Measurements from ENCODE around the gene ISCU. TPM values are rescaled to one million over a fixed set of nuclear protein-coding genes. Genes with fewer than 3 reads are reported as not detected.

Gene ISCU
- polyA plus RNA-seq, 2 donors, result 38.7 to 87.2 TPM

DNA sequence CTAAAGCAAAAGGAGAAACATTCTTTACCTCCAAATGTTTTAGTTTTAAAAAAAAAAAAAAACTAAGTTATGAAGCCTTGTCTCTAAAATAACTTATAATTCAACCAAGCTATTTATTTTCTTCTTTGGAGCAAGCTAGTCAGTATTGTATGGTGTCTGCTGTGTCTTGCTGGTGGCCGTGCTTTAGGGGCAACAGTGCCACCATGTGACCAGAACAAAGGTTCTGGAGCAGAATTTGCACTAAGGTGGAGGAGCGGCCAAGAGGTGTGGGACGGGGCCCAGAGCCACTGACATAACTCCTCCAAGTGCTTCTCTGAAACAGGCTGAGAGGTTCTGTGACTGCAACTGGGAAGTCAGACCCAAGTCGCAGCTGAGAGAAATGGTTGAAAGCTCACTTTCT is 42.8 kb upstream of the ISCU start:
- peaks cover 15 to 44% of the 10 kb centered on the region in 2 donors for H3K36me3 ChIP-seq (ENCODE audit: control insufficient read depth in 2 of 2, insufficient read depth in 2 of 2, low read length in 1 of 2)
- H3K27me3 ChIP-seq (ENCODE audit: control insufficient read depth in 1 of 2, insufficient read depth in 2 of 2, low read length in 2 of 2), result no peaks in the 10 kb centered on the region
- no peaks in the 10 kb centered on the region for H3K9me3 ChIP-seq (ENCODE audit: control insufficient read depth in 2 of 2, insufficient read depth in 1 of 2, low read depth in 1 of 2, low read length in 1 of 2)
- no peak overlapping the region for H3K4me3 ChIP-seq (ENCODE audit: low read depth in 1 of 2, low read length in 2 of 2)
- no peak overlapping the region for H3K27ac ChIP-seq (ENCODE audit: low read depth in 2 of 2, low read length in 1 of 2)
- H3K4me1 ChIP-seq (ENCODE audit: control insufficient read depth in 2 of 2, insufficient read depth in 2 of 2, low read length in 1 of 2), result peaks cover 6 to 13% of the 10 kb centered on the region in 2 donors
- 68 to 69% methylated on average over 4 of the region's 4 CpGs for WGBS, 2 donors

GRCh38 chr12:108523365-108523764 is 39.0 kb upstream of the ISCU start:
- Histone ChIP-seq H3K27ac (ENCODE audit: low read depth in 2 of 2, low read length in 1 of 2) (no peak overlapping the region), H3K9me3 (ENCODE audit: control insufficient read depth in 2 of 2, insufficient read depth in 1 of 2, low read depth in 1 of 2, low read length in 1 of 2) (no peaks in the 10 kb centered on the region), H3K4me1 (ENCODE audit: control insufficient read depth in 2 of 2, insufficient read depth in 2 of 2, low read length in 1 of 2) (no peaks in the 10 kb centered on the region), H3K36me3 (ENCODE audit: control insufficient read depth in 2 of 2, insufficient read depth in 2 of 2, low read length in 1 of 2) (peaks cover 26 to 64% of the 10 kb centered on the region in 2 donors), H3K27me3 (ENCODE audit: control insufficient read depth in 1 of 2, insufficient read depth in 2 of 2, low read length in 2 of 2) (no peaks in the 10 kb centered on the region), H3K4me3 (ENCODE audit: low read depth in 1 of 2, low read length in 2 of 2) (no peak overlapping the region)
- 86 to 87% methylated on average over 14 of the region's 14 CpGs for WGBS, 2 donors

GRCh38 chr12:108525681-108526080 is 36.7 kb upstream of the ISCU start:
- 79 to 81% methylated on average over 5 of the region's 5 CpGs for WGBS, 2 donors
- Histone ChIP-seq H3K27me3 (ENCODE audit: control insufficient read depth in 1 of 2, insufficient read depth in 2 of 2, low read length in 2 of 2) (no peaks in the 10 kb centered on the region), H3K27ac (ENCODE audit: low read depth in 2 of 2, low read length in 1 of 2) (peak overlapping the region in 1 of 2 donors; percentile 13), H3K4me3 (ENCODE audit: low read depth in 1 of 2, low read length in 2 of 2) (no peak overlapping the region), H3K9me3 (ENCODE audit: control insufficient read depth in 2 of 2, insufficient read depth in 1 of 2, low read depth in 1 of 2, low read length in 1 of 2) (no peaks in the 10 kb centered on the region), H3K36me3 (ENCODE audit: control insufficient read depth in 2 of 2, insufficient read depth in 2 of 2, low read length in 1 of 2) (peaks cover 26 to 60% of the 10 kb centered on the region in 2 donors), H3K4me1 (ENCODE audit: control insufficient read depth in 2 of 2, insufficient read depth in 2 of 2, low read length in 1 of 2) (no peaks in the 10 kb centered on the region)

- H3K4me1 ChIP-seq (ENCODE audit: control insufficient read depth in 2 of 2, insufficient read depth in 2 of 2, low read length in 1 of 2), result no peaks in the 10 kb centered on the region
- no peak overlapping the region for H3K27ac ChIP-seq (ENCODE audit: low read depth in 2 of 2, low read length in 1 of 2)
- no peaks in the 10 kb centered on the region for H3K9me3 ChIP-seq (ENCODE audit: control insufficient read depth in 2 of 2, insufficient read depth in 1 of 2, low read depth in 1 of 2, low read length in 1 of 2)
- peaks cover 28 to 57% of the 10 kb centered on the region in 2 donors for H3K36me3 ChIP-seq (ENCODE audit: control insufficient read depth in 2 of 2, insufficient read depth in 2 of 2, low read length in 1 of 2)
- no peak overlapping the region for H3K4me3 ChIP-seq (ENCODE audit: low read depth in 1 of 2, low read length in 2 of 2)
- 72 to 81% methylated on average over 10 of the region's 10 CpGs for WGBS, 2 donors
- H3K27me3 ChIP-seq (ENCODE audit: control insufficient read depth in 1 of 2, insufficient read depth in 2 of 2, low read length in 2 of 2), result no peaks in the 10 kb centered on the region
Measured at GRCh38 chr12:108526482-108527165, 35.8 kb upstream of the ISCU start.

DNA sequence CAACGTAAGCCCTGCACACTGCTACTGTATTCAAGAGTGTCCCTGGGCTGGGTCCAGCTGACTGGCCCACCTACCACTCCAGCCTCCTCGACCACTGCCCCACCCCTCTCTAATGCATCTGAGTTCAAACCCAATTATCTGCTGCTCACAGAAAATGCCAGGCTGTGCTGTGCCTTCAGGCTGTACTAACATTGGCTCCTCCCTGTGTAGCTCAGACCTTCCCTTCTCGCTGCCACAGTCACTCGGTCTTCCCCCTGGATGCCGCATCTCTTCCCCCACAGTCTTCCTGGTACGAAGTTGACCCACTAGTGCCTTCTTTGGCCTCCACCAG is 35.3 kb upstream of the ISCU start:
- WGBS, 2 donors, result 87 to 89% methylated on average over 6 of the region's 6 CpGs
- H3K27me3 ChIP-seq (ENCODE audit: control insufficient read depth in 1 of 2, insufficient read depth in 2 of 2, low read length in 2 of 2), result no peaks in the 10 kb centered on the region
- H3K27ac ChIP-seq (ENCODE audit: low read depth in 2 of 2, low read length in 1 of 2), result no peak overlapping the region
- H3K36me3 ChIP-seq (ENCODE audit: control insufficient read depth in 2 of 2, insufficient read depth in 2 of 2, low read length in 1 of 2), result peaks cover 30 to 61% of the 10 kb centered on the region in 2 donors
- no peak overlapping the region for H3K4me3 ChIP-seq (ENCODE audit: low read depth in 1 of 2, low read length in 2 of 2)
- H3K9me3 ChIP-seq (ENCODE audit: control insufficient read depth in 2 of 2, insufficient read depth in 1 of 2, low read depth in 1 of 2, low read length in 1 of 2), result no peaks in the 10 kb centered on the region
- no peaks in the 10 kb centered on the region for H3K4me1 ChIP-seq (ENCODE audit: control insufficient read depth in 2 of 2, insufficient read depth in 2 of 2, low read length in 1 of 2)

DNA sequence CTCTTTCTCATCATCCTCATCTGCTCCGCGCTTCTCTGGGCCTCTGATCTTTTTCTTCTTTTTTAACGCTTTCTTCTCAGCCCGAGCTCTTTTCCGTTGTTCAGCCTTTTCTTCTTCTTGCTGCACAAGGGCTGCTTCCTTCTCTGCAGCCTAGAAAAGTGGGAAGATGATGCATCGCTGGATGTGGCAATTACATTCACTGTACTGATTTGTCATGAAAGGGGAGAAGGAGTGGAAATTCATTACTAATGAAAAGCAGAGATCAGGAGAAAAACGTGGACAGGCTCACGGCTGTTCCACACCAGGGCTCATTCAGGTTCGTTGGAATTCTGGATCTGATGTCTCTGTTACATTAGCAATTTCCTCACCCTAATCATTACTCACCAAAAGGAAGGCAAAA is 32.2 kb upstream of the ISCU start:
- Histone ChIP-seq H3K27me3 (ENCODE audit: control insufficient read depth in 1 of 2, insufficient read depth in 2 of 2, low read length in 2 of 2) (no peaks in the 10 kb centered on the region), H3K4me3 (ENCODE audit: low read depth in 1 of 2, low read length in 2 of 2) (no peak overlapping the region), H3K36me3 (ENCODE audit: control insufficient read depth in 2 of 2, insufficient read depth in 2 of 2, low read length in 1 of 2) (peaks cover 16 to 46% of the 10 kb centered on the region in 2 donors), H3K27ac (ENCODE audit: low read depth in 2 of 2, low read length in 1 of 2) (no peak overlapping the region), H3K9me3 (ENCODE audit: control insufficient read depth in 2 of 2, insufficient read depth in 1 of 2, low read depth in 1 of 2, low read length in 1 of 2) (no peaks in the 10 kb centered on the region), H3K4me1 (ENCODE audit: control insufficient read depth in 2 of 2, insufficient read depth in 2 of 2, low read length in 1 of 2) (no peaks in the 10 kb centered on the region)
- WGBS, 2 donors, result 94 to 95% methylated on average over 9 of the region's 9 CpGs

DNA sequence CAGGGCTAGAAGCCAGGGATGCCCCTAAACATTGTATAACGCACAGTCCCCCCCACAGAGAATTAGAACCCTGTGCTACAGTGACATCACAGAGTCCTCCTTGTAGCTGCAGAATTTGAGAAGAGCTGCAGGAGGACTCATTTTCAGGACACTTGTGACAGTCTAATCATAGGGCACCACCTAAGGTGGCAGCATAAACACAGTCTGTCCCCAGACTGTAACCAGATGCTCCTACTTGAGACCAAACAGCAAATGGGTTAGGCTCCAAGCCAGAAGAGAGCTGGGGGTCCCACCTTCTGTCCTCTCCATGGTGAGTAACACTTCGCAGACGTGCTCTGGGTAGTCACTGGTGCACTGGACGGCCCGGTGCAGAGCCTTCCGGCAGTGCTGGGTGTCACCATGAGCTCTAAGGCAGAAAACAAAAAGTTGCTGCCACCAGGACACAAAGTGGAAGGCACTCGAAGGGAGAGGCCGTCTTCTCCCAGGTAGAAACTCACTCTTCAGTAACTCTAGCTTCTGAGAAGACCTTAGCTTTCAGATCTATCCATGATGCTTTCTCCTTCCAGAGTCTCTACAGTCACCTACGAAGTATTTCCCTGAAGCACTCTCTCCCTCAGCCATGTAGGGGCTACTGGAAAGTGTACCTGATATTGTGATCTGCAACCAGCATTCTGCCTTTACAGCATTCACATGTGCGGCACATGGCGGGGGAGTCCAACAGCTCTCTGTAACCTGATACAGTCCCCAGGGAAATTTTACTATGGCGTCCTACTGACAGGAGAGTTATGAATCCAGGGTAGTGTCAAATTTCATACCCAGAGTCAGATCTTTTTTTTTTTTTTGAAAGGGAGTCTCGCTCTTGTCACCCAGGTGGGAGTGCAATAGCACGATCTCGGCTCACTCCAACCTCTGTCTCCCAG is 30.2 kb upstream of the ISCU start:
- WGBS, 2 donors, result 91 to 93% methylated on average over 15 of the region's 15 CpGs
- H3K27ac ChIP-seq (ENCODE audit: low read depth in 2 of 2, low read length in 1 of 2), result no peak overlapping the region
- no peaks in the 10 kb centered on the region for H3K27me3 ChIP-seq (ENCODE audit: control insufficient read depth in 1 of 2, insufficient read depth in 2 of 2, low read length in 2 of 2)
- H3K4me3 ChIP-seq (ENCODE audit: low read depth in 1 of 2, low read length in 2 of 2), result no peak overlapping the region
- no peaks in the 10 kb centered on the region for H3K9me3 ChIP-seq (ENCODE audit: control insufficient read depth in 2 of 2, insufficient read depth in 1 of 2, low read depth in 1 of 2, low read length in 1 of 2)
- H3K36me3 ChIP-seq (ENCODE audit: control insufficient read depth in 2 of 2, insufficient read depth in 2 of 2, low read length in 1 of 2), result peaks cover 17 to 35% of the 10 kb centered on the region in 2 donors
- H3K4me1 ChIP-seq (ENCODE audit: control insufficient read depth in 2 of 2, insufficient read depth in 2 of 2, low read length in 1 of 2), result no peaks in the 10 kb centered on the region

DNA sequence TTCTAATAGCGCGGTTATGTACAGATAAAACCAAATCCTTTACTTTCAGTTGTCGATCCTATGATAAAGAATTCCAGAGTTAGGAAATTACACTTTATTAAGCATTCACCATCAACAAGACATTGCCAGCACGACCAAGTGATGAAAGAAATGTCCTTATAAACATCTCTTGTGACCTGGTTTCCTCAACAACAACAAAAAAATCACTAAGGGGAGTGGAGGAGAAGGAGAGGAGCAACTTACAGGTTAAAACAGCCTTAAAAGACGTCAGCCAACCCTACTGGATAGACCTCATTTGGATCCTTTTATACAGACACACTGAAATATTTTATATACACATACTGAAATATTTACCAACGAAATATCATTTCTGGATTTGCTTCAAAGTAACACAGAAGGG is 24.2 kb upstream of the ISCU start:
- Histone ChIP-seq H3K4me1 (ENCODE audit: control insufficient read depth in 2 of 2, insufficient read depth in 2 of 2, low read length in 1 of 2) (no peaks in the 10 kb centered on the region), H3K36me3 (ENCODE audit: control insufficient read depth in 2 of 2, insufficient read depth in 2 of 2, low read length in 1 of 2) (peaks cover 9 to 10% of the 10 kb centered on the region in 2 donors), H3K27me3 (ENCODE audit: control insufficient read depth in 1 of 2, insufficient read depth in 2 of 2, low read length in 2 of 2) (no peaks in the 10 kb centered on the region), H3K9me3 (ENCODE audit: control insufficient read depth in 2 of 2, insufficient read depth in 1 of 2, low read depth in 1 of 2, low read length in 1 of 2) (no peaks in the 10 kb centered on the region), H3K27ac (ENCODE audit: low read depth in 2 of 2, low read length in 1 of 2) (no peak overlapping the region), H3K4me3 (ENCODE audit: low read depth in 1 of 2, low read length in 2 of 2) (no peak overlapping the region)
- WGBS, 2 donors, result 76 to 77% methylated on average over 6 of the region's 6 CpGs

DNA sequence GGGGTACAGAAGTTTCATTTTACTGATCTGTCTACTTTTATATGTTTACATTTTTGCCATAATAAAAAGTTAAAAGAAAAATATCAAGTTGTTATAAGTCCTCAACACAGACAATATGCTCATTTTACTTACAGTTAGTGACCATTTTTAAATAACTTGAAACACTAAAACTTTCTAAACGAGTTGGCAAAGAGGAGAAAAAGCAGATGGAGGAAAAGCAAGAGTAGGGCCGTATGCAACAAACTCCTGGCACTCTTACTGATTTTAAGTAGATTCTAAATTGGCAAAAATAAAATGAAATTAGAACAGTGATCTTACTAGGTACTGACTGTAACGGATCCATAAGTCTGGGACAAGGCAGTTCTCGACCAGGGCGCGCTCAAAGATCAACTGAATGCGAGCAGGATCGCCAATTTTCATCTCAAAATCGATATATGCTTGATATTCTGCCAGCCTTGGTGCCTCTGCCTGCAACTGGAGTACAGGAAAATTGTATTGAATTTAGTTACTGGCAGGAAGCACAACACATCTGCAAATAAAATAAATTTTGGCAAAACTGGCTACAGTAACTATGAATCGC is 23.7 kb upstream of the ISCU start:
- Histone ChIP-seq H3K9me3 (ENCODE audit: control insufficient read depth in 2 of 2, insufficient read depth in 1 of 2, low read depth in 1 of 2, low read length in 1 of 2) (no peaks in the 10 kb centered on the region), H3K36me3 (ENCODE audit: control insufficient read depth in 2 of 2, insufficient read depth in 2 of 2, low read length in 1 of 2) (peaks cover 13% of the 10 kb centered on the region in 2 donors), H3K4me1 (ENCODE audit: control insufficient read depth in 2 of 2, insufficient read depth in 2 of 2, low read length in 1 of 2) (no peaks in the 10 kb centered on the region), H3K27me3 (ENCODE audit: control insufficient read depth in 1 of 2, insufficient read depth in 2 of 2, low read length in 2 of 2) (no peaks in the 10 kb centered on the region), H3K4me3 (ENCODE audit: low read depth in 1 of 2, low read length in 2 of 2) (no peak overlapping the region), H3K27ac (ENCODE audit: low read depth in 2 of 2, low read length in 1 of 2) (no peak overlapping the region)
- WGBS, 2 donors, result 91 to 96% methylated on average over 10 of the region's 10 CpGs
